OCI-LY1 (cell line): Measurements from ENCODE around the gene CDKL4.

Experiments used
- H2AFZ ChIP-seq: fragments of 200-600 bp; sonication (generic), shearing (Covaris generic); 2 replicates; pipeline ENCODE4 v1.6.0; 2014; ENCODE audit warnings: antibody characterized with exemption, mild to moderate bottlenecking, low read length
- H3F3A ChIP-seq: fragments of 200-600 bp; sonication (generic), shearing (Covaris generic); 2 replicates; pipeline ENCODE4 v1.6.0; 2014; ENCODE audit warnings: mild to moderate bottlenecking, antibody characterized with exemption, low read length, moderate library complexity; ENCODE audit not compliant: insufficient read depth
- H3K27ac ChIP-seq: fragments of 200-600 bp; sonication (generic); 2 replicates; pipeline ENCODE4 v1.5.1; 2014; ENCODE audit warnings: low read length, mixed run types, mild to moderate bottlenecking, low read depth; ENCODE audit not compliant: poor library complexity, severe bottlenecking
- H3K27me3 ChIP-seq: fragments of 200-600 bp; sonication (generic); 2 replicates; pipeline ENCODE4 v1.6.0; 2014; ENCODE audit warnings: antibody characterized with exemption, mild to moderate bottlenecking, low read length, moderate library complexity; ENCODE audit not compliant: insufficient read depth
- H3K36me3 ChIP-seq: fragments of 200-600 bp; sonication (generic); 2 replicates; pipeline ENCODE4 v1.6.1; 2014; ENCODE audit warnings: mild to moderate bottlenecking, antibody characterized with exemption, low read length, moderate library complexity, mixed read lengths; ENCODE audit not compliant: insufficient read depth
- H3K4me1 ChIP-seq: fragments of 200-600 bp; sonication (generic); 2 replicates; pipeline ENCODE4 v1.5.1; 2014; ENCODE audit warnings: mild to moderate bottlenecking, low read length, moderate library complexity; ENCODE audit not compliant: insufficient read depth, severe bottlenecking
- H3K4me2 ChIP-seq: fragments of 200-600 bp; sonication (generic), shearing (Covaris generic); 2 replicates; pipeline ENCODE4 v1.6.1; 2014; ENCODE audit warnings: low read length
- H3K4me3 ChIP-seq: fragments of 200-600 bp; sonication (generic); 2 replicates; pipeline ENCODE4 v1.5.1; 2014; ENCODE audit warnings: low read length, low read depth, mild to moderate bottlenecking, mixed read lengths; ENCODE audit not compliant: poor library complexity, severe bottlenecking
- H3K79me2 ChIP-seq: fragments of 200-600 bp; shearing (Covaris generic); 2 replicates; pipeline ENCODE4 v1.6.1; 2016; ENCODE audit warnings: mixed run types, low read length, mixed read lengths; ENCODE audit not compliant: insufficient read depth
- H3K9ac ChIP-seq: fragments of 200-600 bp; sonication (generic), shearing (Covaris generic); 2 replicates; pipeline ENCODE4 v1.6.1; 2014; ENCODE audit warnings: mild to moderate bottlenecking, low read length, mixed read lengths
- H3K9me2 ChIP-seq: fragments of 200-600 bp; sonication (generic), shearing (Covaris generic); 2 replicates; pipeline ENCODE4 v1.6.1; 2014; ENCODE audit warnings: low read depth, mild to moderate bottlenecking, low read length, mixed read lengths
- H3K9me3 ChIP-seq: fragments of 200-600 bp; shearing (Covaris generic); 2 replicates; pipeline ENCODE4 v1.6.1; 2014; ENCODE audit warnings: low read length, mixed read lengths
- H4K20me1 ChIP-seq: fragments of 200-600 bp; sonication (generic), shearing (Covaris generic); 2 replicates; pipeline ENCODE4 v1.6.0; 2016; ENCODE audit warnings: mild to moderate bottlenecking, low read length; ENCODE audit not compliant: insufficient read depth
- EZH2 ChIP-seq: fragments of 200-600 bp; sonication (generic), shearing (Covaris generic); IDR thresholded peaks from 2 replicates; pipeline ENCODE4 v1.8.0; 2017; ENCODE audit warnings: borderline replicate concordance, mixed run types, mild to moderate bottlenecking, antibody characterized with exemption, low read length, moderate library complexity, mixed read lengths
- TF ChIP-seq, protein P1 (sequence below): fragments of 200-600 bp; sonication (generic), shearing (Covaris generic); IDR thresholded peaks from 2 replicates; pipeline ENCODE4 v1.5.1; 2017; ENCODE audit warnings: mild to moderate bottlenecking, antibody characterized with exemption, low read length, moderate library complexity, mixed read lengths

Gene CDKL4

DNA sequence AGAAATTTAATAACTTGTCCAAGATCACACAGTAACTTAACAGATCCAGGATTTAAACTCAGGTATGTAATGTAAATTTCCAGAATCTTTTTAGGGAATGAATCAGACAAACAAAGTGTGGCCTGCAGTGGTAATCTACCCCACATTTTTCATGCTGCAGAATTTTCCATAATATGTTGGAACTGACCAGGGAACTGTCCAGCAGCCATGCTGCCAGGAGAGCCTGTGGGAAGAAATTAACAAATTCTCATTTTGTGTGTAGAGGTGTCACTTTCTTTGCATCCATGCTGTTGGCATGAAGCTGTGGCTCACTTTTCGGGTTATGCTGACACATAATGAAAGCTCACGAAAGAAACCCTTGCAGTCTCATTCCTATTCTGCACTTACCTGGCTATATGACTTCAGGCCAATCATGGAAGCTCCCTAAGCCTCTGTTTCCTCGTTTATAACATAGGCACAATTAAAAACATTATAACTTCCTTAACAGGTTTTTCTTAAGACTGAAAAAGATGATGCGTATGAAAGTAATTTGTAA is 54.7 kb downstream of the CDKL4 start:
- Histone ChIP-seq H3K27ac (no peak overlapping the region), H3K4me1 (no peaks in the 10 kb centered on the region), H3K9me3 (no peaks in the 10 kb centered on the region), H3K4me3 (no peak overlapping the region), H4K20me1 (no peaks in the 10 kb centered on the region), H3K9me2 (no peaks in the 10 kb centered on the region), H3K9ac (no peak overlapping the region), H2AFZ (no peak overlapping the region), H3K36me3 (no peaks in the 10 kb centered on the region), H3K27me3 (no peaks in the 10 kb centered on the region), H3K79me2 (no peaks in the 10 kb centered on the region), H3K4me2 (no peak overlapping the region), H3F3A (no peaks in the 10 kb centered on the region)
- TF ChIP-seq, protein P1, sequence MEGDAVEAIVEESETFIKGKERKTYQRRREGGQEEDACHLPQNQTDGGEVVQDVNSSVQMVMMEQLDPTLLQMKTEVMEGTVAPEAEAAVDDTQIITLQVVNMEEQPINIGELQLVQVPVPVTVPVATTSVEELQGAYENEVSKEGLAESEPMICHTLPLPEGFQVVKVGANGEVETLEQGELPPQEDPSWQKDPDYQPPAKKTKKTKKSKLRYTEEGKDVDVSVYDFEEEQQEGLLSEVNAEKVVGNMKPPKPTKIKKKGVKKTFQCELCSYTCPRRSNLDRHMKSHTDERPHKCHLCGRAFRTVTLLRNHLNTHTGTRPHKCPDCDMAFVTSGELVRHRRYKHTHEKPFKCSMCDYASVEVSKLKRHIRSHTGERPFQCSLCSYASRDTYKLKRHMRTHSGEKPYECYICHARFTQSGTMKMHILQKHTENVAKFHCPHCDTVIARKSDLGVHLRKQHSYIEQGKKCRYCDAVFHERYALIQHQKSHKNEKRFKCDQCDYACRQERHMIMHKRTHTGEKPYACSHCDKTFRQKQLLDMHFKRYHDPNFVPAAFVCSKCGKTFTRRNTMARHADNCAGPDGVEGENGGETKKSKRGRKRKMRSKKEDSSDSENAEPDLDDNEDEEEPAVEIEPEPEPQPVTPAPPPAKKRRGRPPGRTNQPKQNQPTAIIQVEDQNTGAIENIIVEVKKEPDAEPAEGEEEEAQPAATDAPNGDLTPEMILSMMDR, result no peak
- TF ChIP-seq EZH2, result no peak

DNA sequence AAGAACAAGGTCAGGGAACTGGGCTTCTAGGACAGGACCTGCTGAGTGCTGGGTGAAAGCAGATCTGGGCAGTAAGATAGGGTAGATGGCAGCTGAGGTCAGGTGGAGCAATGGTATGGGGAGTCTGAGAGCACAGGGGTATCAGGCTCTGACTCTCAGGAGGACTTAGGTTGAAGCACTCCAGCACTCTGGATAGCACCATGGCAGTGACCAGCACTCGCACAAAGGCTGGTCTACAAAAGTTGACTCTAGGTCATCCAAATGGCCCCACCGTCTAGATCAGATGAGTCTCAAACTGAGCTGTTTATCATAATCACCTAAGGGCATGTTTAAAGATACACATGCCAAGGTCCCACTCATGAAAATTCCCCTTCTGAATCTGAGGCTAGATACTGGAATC is 60.1 kb downstream of the CDKL4 start:
- H3K4me1 ChIP-seq, result no peaks in the 10 kb centered on the region
- H3K79me2 ChIP-seq, result no peaks in the 10 kb centered on the region
- H3K9ac ChIP-seq, result no peak overlapping the region
- H4K20me1 ChIP-seq, result no peaks in the 10 kb centered on the region
- H3K4me3 ChIP-seq, result no peak overlapping the region
- no peak overlapping the region for H3K27ac ChIP-seq
- TF ChIP-seq EZH2, result no peak
- TF ChIP-seq, protein P1, result no peak
- H3K27me3 ChIP-seq, result no peaks in the 10 kb centered on the region
- H3K4me2 ChIP-seq, result no peak overlapping the region
- H3K9me2 ChIP-seq, result no peaks in the 10 kb centered on the region
- H3K9me3 ChIP-seq, result no peaks in the 10 kb centered on the region
- H2AFZ ChIP-seq, result no peak overlapping the region
- no peaks in the 10 kb centered on the region for H3F3A ChIP-seq
- H3K36me3 ChIP-seq, result no peaks in the 10 kb centered on the region

DNA sequence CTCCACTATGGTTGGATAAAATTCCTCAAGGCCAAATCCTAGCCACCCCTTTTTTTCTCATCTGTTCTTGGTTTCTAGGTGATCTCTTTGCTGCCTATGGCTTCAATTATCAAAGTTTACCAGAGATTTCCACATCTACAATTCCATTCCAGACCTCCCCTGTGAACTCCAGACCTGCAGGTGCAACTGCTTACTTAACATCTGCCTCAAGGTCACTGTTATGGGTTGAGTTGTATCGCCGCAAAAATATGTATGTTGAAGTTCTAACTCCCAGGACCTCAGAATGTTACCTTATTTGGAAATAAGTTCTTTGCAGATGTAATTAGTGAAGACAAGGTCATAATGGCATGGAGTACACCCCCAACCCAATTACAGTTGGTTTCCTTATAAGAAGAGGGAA is 62.5 kb downstream of the CDKL4 start:
- TF ChIP-seq EZH2, result no peak
- TF ChIP-seq, protein P1, result no peak
- no peaks in the 10 kb centered on the region for H3K9me2 ChIP-seq
- no peak overlapping the region for H3K9ac ChIP-seq
- H3K4me2 ChIP-seq, result no peak overlapping the region
- H4K20me1 ChIP-seq, result no peaks in the 10 kb centered on the region
- no peak overlapping the region for H2AFZ ChIP-seq
- no peaks in the 10 kb centered on the region for H3K79me2 ChIP-seq
- no peak overlapping the region for H3K27ac ChIP-seq
- no peak overlapping the region for H3K4me3 ChIP-seq
- no peaks in the 10 kb centered on the region for H3K27me3 ChIP-seq
- no peaks in the 10 kb centered on the region for H3K9me3 ChIP-seq
- no peaks in the 10 kb centered on the region for H3K36me3 ChIP-seq
- no peaks in the 10 kb centered on the region for H3K4me1 ChIP-seq
- H3F3A ChIP-seq, result no peaks in the 10 kb centered on the region
